A549 (cell line): ENCODE results near the gene CPOX. TPM values are rescaled to one million over a fixed set of nuclear protein-coding genes. Genes with fewer than 3 reads are reported as not detected.

Experiments used
- ATAC-seq, 2 experiments: fragments of 200-7000 bp in 1 of 2; fragments of >200 bp in 1 of 2; cut with Nextera tagmentation in 1 of 2; cut with Tn5 transposase in 1 of 2; 3 replicates each; pipeline versions ENCODE4 v1.8.0 to v1.9.1; 2018 to 2020; ENCODE audit warnings: mild to moderate bottlenecking in 1 of 2, moderate library complexity in 1 of 2
- CTCF ChIA-PET: fragments of 300-600 bp; sonication (Branson Sonifier 250); formaldehyde crosslinking; extraction: SDS; loops from one replicate; lab custom pipeline; 2021; ENCODE audit warnings: antibody characterized with exemption, inconsistent platforms; lab: Yijun Ruan, JAX
- POLR2A ChIA-PET: fragments of 350-600 bp; formaldehyde crosslinking; extraction: SDS; loops from one replicate; lab custom pipeline; 2021; ENCODE audit warnings: antibody characterized with exemption, inconsistent platforms; lab: Yijun Ruan, JAX
- DNase-seq, 2 experiments: peaks; one replicate each; pipeline versions ENCODE4 v3.0.0 to v3.0.0-alpha.2; 2011 to 2016; ENCODE audit warnings: low read depth in 1 of 2, low spot score in 1 of 2
- FAIRE-seq: peaks from 2 replicates; lab custom pipeline; 2011; peaks lifted over from hg19 to GRCh38; lab: Jason Lieb, UNC
- H3K27ac ChIP-seq, 2 experiments: fragments of >200 bp; sonication (Bioruptor Twin); formaldehyde crosslinking; 3 replicates each; pipeline ENCODE4 v1.5.1; 2016 to 2017
- H3K4me1 ChIP-seq: fragments of >200 bp; sonication (Bioruptor Twin); formaldehyde crosslinking; 3 replicates; pipeline ENCODE4 v1.6.1; 2016
- H3K4me2 ChIP-seq: fragments of >200 bp; sonication (Bioruptor Twin); formaldehyde crosslinking; 3 replicates; pipeline ENCODE4 v1.6.1; 2016
- H3K4me3 ChIP-seq: fragments of >200 bp; sonication (Bioruptor Twin); formaldehyde crosslinking; 3 replicates; pipeline ENCODE4 v1.5.1; 2016
- H3K9me3 ChIP-seq: fragments of >200 bp; sonication (Bioruptor Twin); formaldehyde crosslinking; 3 replicates; pipeline ENCODE4 v1.6.1; 2016
- BHLHE40 ChIP-seq: IDR thresholded peaks from 2 replicates; pipeline ENCODE4 v1.6.1; 2012; ENCODE audit warnings: low read depth, low read length, inconsistent platforms
- CBX2 ChIP-seq: fragments of 200-600 bp; sonication (generic); IDR thresholded peaks from 2 replicates; pipeline ENCODE4 v1.6.1; 2016; ENCODE audit warnings: low read depth, mild to moderate bottlenecking, borderline replicate concordance
- CBX8 ChIP-seq: fragments of 200-600 bp; sonication (generic); IDR thresholded peaks from 2 replicates; pipeline ENCODE4 v1.6.1; 2016
- CEBPB ChIP-seq, 2 experiments: fragments of >200 bp in 1 of 2; sonication (Bioruptor Twin) in 1 of 2; formaldehyde crosslinking in 1 of 2; IDR thresholded peaks; 2 replicates each; pipeline ENCODE4 v1.6.1; 2012 to 2016
- E2F6 ChIP-seq: IDR thresholded peaks from 2 replicates; pipeline ENCODE4 v1.6.1; 2012; ENCODE audit warnings: low read depth, borderline replicate concordance
- EP300 ChIP-seq, 2 experiments: fragments of >200 bp; sonication (Bioruptor Twin); formaldehyde crosslinking; IDR thresholded peaks; 2 replicates in 1 of 2; 3 replicates in 1 of 2; pipeline ENCODE4 v1.6.1; 2016 to 2017
- FOSB ChIP-seq: fragments of 250-450 bp; sonication (Bioruptor Pico); IDR thresholded peaks from 2 replicates; pipeline ENCODE4 v1.5.0; 2020; ENCODE audit warnings: mild to moderate bottlenecking, moderate library complexity
- GATA3 ChIP-seq: IDR thresholded peaks from 2 replicates; pipeline ENCODE4 v1.6.1; 2012; ENCODE audit warnings: borderline replicate concordance
- HES2 ChIP-seq: fragments of >200 bp; sonication (Bioruptor Twin); formaldehyde crosslinking; IDR thresholded peaks from 2 replicates; pipeline ENCODE4 v1.6.1; 2016
- HEYL ChIP-seq: fragments of 250-450 bp; sonication (Bioruptor Pico); IDR thresholded peaks from 2 replicates; pipeline ENCODE4 v1.8.0; 2021; ENCODE audit warnings: mild to moderate bottlenecking, moderate library complexity
- HOXB13 ChIP-seq: fragments of 250-450 bp; sonication (Bioruptor Pico); IDR thresholded peaks from 2 replicates; pipeline ENCODE4 v1.5.0; 2020; ENCODE audit warnings: low read depth, mild to moderate bottlenecking, moderate library complexity
- HOXB5 ChIP-seq: fragments of 250-450 bp; sonication (Bioruptor Pico); IDR thresholded peaks from 2 replicates; pipeline ENCODE4 v1.5.0; 2020; ENCODE audit warnings: mild to moderate bottlenecking, moderate library complexity
- JUNB ChIP-seq: fragments of >200 bp; sonication (Bioruptor Twin); formaldehyde crosslinking; IDR thresholded peaks from 2 replicates; pipeline ENCODE4 v1.6.1; 2016
- MAFK ChIP-seq: fragments of 450-650 bp; IDR thresholded peaks from 2 replicates; pipeline ENCODE4 v1.6.1; 2014; ENCODE audit not compliant: partially characterized antibody
- MAX ChIP-seq: IDR thresholded peaks from 2 replicates; pipeline ENCODE4 v1.6.1; 2012
- NPAS2 ChIP-seq: fragments of 250-450 bp; sonication (Bioruptor Pico); IDR thresholded peaks from 2 replicates; pipeline ENCODE4 v1.8.0; 2022; ENCODE audit warnings: mild to moderate bottlenecking, moderate library complexity, borderline replicate concordance
- POLR2A ChIP-seq: IDR thresholded peaks from 2 replicates; pipeline ENCODE4 v1.6.1; 2012; ENCODE audit warnings: mild to moderate bottlenecking, low read length
- RAD21 ChIP-seq, 2 experiments: fragments of >200 bp in 1 of 2; sonication (Bioruptor Twin) in 1 of 2; formaldehyde crosslinking in 1 of 2; IDR thresholded peaks in 1 of 2; conservative IDR thresholded peaks in 1 of 2; 2 replicates in 1 of 2; 3 replicates in 1 of 2; pipeline ENCODE4 v1.6.1; 2012 to 2018; ENCODE audit warnings: inconsistent platforms in 1 of 2
- RARB ChIP-seq: fragments of 250-450 bp; sonication (Bioruptor Pico); IDR thresholded peaks from 2 replicates; pipeline ENCODE4 v1.8.0; 2021; ENCODE audit warnings: mild to moderate bottlenecking, moderate library complexity
- RNF2 ChIP-seq: fragments of 200-600 bp; sonication (generic); IDR thresholded peaks from 2 replicates; pipeline ENCODE4 v1.6.1; 2016; ENCODE audit warnings: low read depth, mild to moderate bottlenecking, antibody characterized with exemption, moderate library complexity, borderline replicate concordance
- SREBF2 ChIP-seq: fragments of 450-650 bp; IDR thresholded peaks from 2 replicates; pipeline ENCODE4 v1.6.1; 2014; ENCODE audit warnings: mild to moderate bottlenecking, moderate library complexity
- TFCP2L1 ChIP-seq: fragments of 250-450 bp; sonication (Bioruptor Pico); IDR thresholded peaks from 2 replicates; pipeline ENCODE4 v1.5.0; 2021; ENCODE audit warnings: mild to moderate bottlenecking
- TP53 ChIP-seq: fragments of 250-450 bp; sonication (Bioruptor Pico); IDR thresholded peaks from 2 replicates; pipeline ENCODE4 v1.5.0; 2021; ENCODE audit warnings: mild to moderate bottlenecking, moderate library complexity
- ZSCAN20 ChIP-seq: fragments of 250-450 bp; sonication (Bioruptor Pico); IDR thresholded peaks from 2 replicates; pipeline ENCODE4 v1.8.0; 2022; ENCODE audit warnings: mild to moderate bottlenecking, moderate library complexity
- WGBS: methylation state at CpG from one replicate; pipeline ENCODE4 v1.1.6; 2017; ENCODE audit errors: missing lambda C conversion rate; 5-methylcytosine and 5-hydroxymethylcytosine counted together
- polyA plus RNA-seq, 4 experiments: library from polyadenylated mRNA; depleted of rRNA in 3 of 4; stranded (reverse); fragments of >200 nt; fragmentation: RNase III in 1 of 4; extraction: RNeasy Plus Mini Kit Qiagen cat#74134 plus additional on column Dnase treatment in 1 of 4; gene quantifications; 2 replicates in 3 of 4; 3 replicates in 1 of 4; pipeline ENCODE4 v1.2.3, GENCODE V29; 2011 to 2017
- TF ChIP-seq, protein P1 (sequence below): fragments of 450-650 bp; IDR thresholded peaks from 2 replicates; pipeline ENCODE4 v1.6.1; 2014; ENCODE audit warnings: antibody characterized with exemption
- TF ChIP-seq, protein P2 (sequence below): fragments of 200-600 bp; sonication (generic); IDR thresholded peaks from 2 replicates; pipeline ENCODE4 v1.6.1; 2016; ENCODE audit warnings: antibody characterized with exemption, mild to moderate bottlenecking, moderate library complexity
- TF ChIP-seq, protein P3 (sequence below): fragments of 250-450 bp; sonication (Bioruptor Pico); IDR thresholded peaks from 2 replicates; pipeline ENCODE4 v1.5.0; 2021; ENCODE audit warnings: mild to moderate bottlenecking, moderate library complexity, borderline replicate concordance
- TF ChIP-seq, protein P4 (sequence below): IDR thresholded peaks from 2 replicates; pipeline ENCODE4 v1.6.1; 2012

Gene CPOX
- polyA plus RNA-seq, 2 of the 4 experiments (the other 2 are of a cell fraction) = 25.7 to 30.3 TPM

- WGBS = 37% methylated on average over 3 of the region's 4 CpGs
- H3K27ac ChIP-seq = no peak overlapping the region
- no peak for DNase-seq
- TF ChIP-seq JUNB (no peak), HEYL (no peak), MAFK (no peak), SREBF2 (no peak), TP53 (CRISPR knock-in tag) (no peak), TFCP2L1 (no peak), HOXB5 (CRISPR knock-in tag) (no peak), RARB (CRISPR knock-in tag) (no peak), CEBPB (IDR thresholded peaks at IDR 0.05) (no peak), RNF2 (no peak), E2F6 (no peak), POLR2A (no peak), HOXB13 (no peak), MAX (no peak), ZSCAN20 (no peak), BHLHE40 (no peak), NPAS2 (CRISPR knock-in tag) (no peak), CBX2 (no peak)
- TF ChIP-seq, protein P1, sequence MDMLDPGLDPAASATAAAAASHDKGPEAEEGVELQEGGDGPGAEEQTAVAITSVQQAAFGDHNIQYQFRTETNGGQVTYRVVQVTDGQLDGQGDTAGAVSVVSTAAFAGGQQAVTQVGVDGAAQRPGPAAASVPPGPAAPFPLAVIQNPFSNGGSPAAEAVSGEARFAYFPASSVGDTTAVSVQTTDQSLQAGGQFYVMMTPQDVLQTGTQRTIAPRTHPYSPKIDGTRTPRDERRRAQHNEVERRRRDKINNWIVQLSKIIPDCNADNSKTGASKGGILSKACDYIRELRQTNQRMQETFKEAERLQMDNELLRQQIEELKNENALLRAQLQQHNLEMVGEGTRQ = no peak
- TF ChIP-seq, protein P2, sequence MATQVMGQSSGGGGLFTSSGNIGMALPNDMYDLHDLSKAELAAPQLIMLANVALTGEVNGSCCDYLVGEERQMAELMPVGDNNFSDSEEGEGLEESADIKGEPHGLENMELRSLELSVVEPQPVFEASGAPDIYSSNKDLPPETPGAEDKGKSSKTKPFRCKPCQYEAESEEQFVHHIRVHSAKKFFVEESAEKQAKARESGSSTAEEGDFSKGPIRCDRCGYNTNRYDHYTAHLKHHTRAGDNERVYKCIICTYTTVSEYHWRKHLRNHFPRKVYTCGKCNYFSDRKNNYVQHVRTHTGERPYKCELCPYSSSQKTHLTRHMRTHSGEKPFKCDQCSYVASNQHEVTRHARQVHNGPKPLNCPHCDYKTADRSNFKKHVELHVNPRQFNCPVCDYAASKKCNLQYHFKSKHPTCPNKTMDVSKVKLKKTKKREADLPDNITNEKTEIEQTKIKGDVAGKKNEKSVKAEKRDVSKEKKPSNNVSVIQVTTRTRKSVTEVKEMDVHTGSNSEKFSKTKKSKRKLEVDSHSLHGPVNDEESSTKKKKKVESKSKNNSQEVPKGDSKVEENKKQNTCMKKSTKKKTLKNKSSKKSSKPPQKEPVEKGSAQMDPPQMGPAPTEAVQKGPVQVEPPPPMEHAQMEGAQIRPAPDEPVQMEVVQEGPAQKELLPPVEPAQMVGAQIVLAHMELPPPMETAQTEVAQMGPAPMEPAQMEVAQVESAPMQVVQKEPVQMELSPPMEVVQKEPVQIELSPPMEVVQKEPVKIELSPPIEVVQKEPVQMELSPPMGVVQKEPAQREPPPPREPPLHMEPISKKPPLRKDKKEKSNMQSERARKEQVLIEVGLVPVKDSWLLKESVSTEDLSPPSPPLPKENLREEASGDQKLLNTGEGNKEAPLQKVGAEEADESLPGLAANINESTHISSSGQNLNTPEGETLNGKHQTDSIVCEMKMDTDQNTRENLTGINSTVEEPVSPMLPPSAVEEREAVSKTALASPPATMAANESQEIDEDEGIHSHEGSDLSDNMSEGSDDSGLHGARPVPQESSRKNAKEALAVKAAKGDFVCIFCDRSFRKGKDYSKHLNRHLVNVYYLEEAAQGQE = no peak
- TF ChIP-seq, all 56 proteins: peak for 0
- H3K9me3 ChIP-seq = no peaks in the 10 kb centered on the region
- POLR2A ChIA-PET = interaction anchor here (0.6 kb wide), 1 partner anchor 245 kb away, joined by 6 read pairs; no protein-coding TSS in a partner anchor
- FAIRE-seq = peak; percentile 72
- ATAC-seq = no peak
- no peak overlapping the region for H3K4me3 ChIP-seq
- H3K4me1 ChIP-seq = no peaks in the 10 kb centered on the region
- CTCF ChIA-PET = interaction anchor here (1.5 to 2.2 kb wide), 2 partner anchors 33 to 525 kb away, joined by 4 to 6 read pairs; no protein-coding TSS in a partner anchor
- H3K4me2 ChIP-seq = no peak overlapping the region
Observed at GRCh38 chr3:98563661-98564281, 29.6 kb downstream of the CPOX start.

DNA sequence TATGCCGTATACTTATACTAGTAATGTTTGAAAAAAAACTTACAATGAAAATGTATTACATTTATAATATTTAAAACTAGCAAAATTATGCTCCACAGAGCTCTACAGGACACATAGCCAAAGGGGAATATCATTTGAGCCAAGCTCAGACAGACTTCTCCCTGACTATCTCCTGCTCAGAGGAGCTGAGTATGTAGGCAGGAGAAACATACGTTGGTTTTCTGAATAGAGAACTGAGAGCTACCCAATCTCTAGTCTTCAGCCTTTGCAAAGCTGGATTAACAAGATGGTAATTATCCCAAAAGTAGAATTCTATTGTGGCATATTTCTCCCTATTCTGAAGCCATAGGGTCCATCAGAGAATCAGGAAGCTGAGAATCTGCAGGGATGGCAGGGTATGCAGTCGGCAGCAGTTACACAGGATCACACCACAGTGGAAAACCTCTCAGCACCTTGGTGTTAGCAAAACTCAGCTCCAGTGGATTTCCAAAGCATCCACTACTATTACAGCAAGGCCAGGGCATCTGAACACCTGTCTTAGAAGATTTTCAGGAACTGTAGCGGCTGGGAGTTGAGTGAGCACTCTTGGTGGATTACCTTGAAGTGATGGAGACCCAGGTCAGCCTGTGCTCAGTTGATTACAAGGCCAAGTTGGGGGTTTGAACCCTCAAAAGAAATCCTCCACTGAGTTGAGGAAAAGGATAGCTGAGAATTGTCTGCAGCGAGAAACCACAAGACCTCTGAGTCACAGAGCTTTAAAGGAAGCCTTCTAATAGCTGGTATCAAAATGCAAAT, 31.5 kb downstream of the CPOX start:
- WGBS = 38% methylated on average over 5 of the region's 5 CpGs
- Histone ChIP-seq H3K4me3 (no peak overlapping the region), H3K27ac (no peak overlapping the region), H3K4me2 (no peak overlapping the region), H3K4me1 (no peaks in the 10 kb centered on the region), H3K9me3 (no peaks in the 10 kb centered on the region)
- DNase-seq = no peak
- CTCF ChIA-PET = interaction anchor here (1.3 kb wide), 1 partner anchor 12 kb away, joined by 4 read pairs; no protein-coding TSS in a partner anchor
- no peak for FAIRE-seq
- POLR2A ChIA-PET = no interaction called here
- ATAC-seq = no peak
- no peak for TF ChIP-seq EP300 (IDR thresholded peaks at IDR 0.05)
- TF ChIP-seq, protein P3, sequence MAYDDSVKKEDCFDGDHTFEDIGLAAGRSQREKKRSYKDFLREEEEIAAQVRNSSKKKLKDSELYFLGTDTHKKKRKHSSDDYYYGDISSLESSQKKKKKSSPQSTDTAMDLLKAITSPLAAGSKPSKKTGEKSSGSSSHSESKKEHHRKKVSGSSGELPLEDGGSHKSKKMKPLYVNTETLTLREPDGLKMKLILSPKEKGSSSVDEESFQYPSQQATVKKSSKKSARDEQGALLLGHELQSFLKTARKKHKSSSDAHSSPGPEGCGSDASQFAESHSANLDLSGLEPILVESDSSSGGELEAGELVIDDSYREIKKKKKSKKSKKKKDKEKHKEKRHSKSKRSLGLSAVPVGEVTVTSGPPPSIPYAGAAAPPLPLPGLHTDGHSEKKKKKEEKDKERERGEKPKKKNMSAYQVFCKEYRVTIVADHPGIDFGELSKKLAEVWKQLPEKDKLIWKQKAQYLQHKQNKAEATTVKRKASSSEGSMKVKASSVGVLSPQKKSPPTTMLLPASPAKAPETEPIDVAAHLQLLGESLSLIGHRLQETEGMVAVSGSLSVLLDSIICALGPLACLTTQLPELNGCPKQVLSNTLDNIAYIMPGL = no peak
- TF ChIP-seq HES2 = no peak
- no peak for TF ChIP-seq RNF2
- no peak for TF ChIP-seq GATA3
- no peak for TF ChIP-seq HEYL
- TF ChIP-seq CBX8 = no peak
- no peak for TF ChIP-seq POLR2A
- TF ChIP-seq RAD21 (conservative IDR thresholded peaks at IDR 0.05 in 1 of 2, IDR thresholded peaks at IDR 0.05 in 1 of 2) = no peak
- TF ChIP-seq RARB (CRISPR knock-in tag) = no peak
- TF ChIP-seq MAX = no peak
- no peak for TF ChIP-seq FOSB (CRISPR knock-in tag)
- TF ChIP-seq MAFK = no peak
- TF ChIP-seq, protein P4, sequence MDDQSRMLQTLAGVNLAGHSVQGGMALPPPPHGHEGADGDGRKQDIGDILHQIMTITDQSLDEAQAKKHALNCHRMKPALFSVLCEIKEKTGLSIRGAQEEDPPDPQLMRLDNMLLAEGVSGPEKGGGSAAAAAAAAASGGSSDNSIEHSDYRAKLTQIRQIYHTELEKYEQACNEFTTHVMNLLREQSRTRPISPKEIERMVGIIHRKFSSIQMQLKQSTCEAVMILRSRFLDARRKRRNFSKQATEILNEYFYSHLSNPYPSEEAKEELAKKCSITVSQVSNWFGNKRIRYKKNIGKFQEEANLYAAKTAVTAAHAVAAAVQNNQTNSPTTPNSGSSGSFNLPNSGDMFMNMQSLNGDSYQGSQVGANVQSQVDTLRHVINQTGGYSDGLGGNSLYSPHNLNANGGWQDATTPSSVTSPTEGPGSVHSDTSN = no peak
